ENCODE measurements around the gene ZNG1A.
"Not testable (repeated sequence)": the region's sequence is repeated elsewhere in the genome, so short reads cannot be mapped to it uniquely, and the experiment has no call there.

GRCh38 chr9:117995-118467 is 60.8 kb downstream of the ZNG1A start, which contains the start of gene FOXD4:
- TF ChIP-seq ZNF274 (IDR thresholded peaks at IDR 0.05; ENCODE audit: low read depth, low read length); YY1 (IDR thresholded peaks at IDR 0.05; ENCODE audit: insufficient read depth, insufficient read length); SUZ12 (IDR thresholded peaks at IDR 0.05; ENCODE audit: extremely low read depth, insufficient read depth, insufficient read length): not testable (repeated sequence)

All from NT2/D1 (cell line).